ENCODE measurements around the gene BICRAL.

- TF ChIP-seq POLR2A (IDR thresholded peaks at IDR 0.05; ENCODE audit: low read depth, low read length) (no peak), POLR2AphosphoS5 (IDR thresholded peaks at IDR 0.05; ENCODE audit: low read depth, low read length) (no peak)
Measured at GRCh38 chr6:42813074-42813645, 31.3 kb downstream of the BICRAL start.
